Germinal center (tissue), 1 donor: ENCODE measurements around the gene CAMTA1.

Source experiments
- DNase-seq: peaks from one replicate; pipeline ENCODE4 v3.0.0; 2012; ENCODE audit warnings: mixed read lengths, low spot score

CAMTA1 gene

DNA sequence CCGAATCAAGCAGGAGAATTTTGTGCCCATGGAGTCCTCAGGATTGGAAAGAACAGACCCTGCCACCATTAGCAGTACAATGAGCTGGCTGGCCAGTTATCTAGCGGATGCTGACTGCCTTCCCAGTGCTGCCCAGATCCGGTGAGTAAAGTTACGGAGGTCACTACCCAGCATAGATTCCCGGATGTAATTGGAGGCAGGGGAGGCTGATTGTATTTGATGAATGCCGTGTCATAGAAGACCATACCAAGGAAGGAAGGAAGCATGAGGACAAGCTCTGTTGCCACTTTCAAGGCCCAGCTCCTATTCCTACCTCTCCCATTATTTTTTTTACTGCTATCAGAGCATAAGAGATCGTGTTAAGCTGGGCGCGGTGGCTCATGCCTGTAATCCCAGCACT lies 959.6 kb downstream of the CAMTA1 start:
- no peak for DNase-seq

DNA sequence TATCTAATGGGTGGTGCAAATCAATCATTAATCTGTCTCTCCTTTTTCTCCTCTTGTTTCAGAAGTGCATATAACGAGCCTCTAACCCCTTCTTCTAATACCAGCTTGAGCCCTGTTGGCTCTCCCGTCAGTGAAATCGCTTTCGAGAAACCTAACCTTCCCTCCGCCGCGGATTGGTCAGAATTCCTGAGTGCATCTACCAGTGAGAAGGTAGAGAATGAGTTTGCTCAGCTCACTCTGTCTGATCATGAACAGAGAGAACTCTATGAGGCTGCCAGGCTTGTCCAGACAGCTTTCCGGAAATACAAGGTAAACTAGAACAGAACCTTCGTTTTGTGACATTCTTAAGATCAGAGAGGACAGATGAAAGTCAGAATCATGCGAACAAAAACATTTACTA lies 960.5 kb downstream of the CAMTA1 start:
- DNase-seq: no peak

- DNase-seq: no peak
Measured at GRCh38 chr1:7747605-7748004, 962.4 kb downstream of the CAMTA1 start.

DNA sequence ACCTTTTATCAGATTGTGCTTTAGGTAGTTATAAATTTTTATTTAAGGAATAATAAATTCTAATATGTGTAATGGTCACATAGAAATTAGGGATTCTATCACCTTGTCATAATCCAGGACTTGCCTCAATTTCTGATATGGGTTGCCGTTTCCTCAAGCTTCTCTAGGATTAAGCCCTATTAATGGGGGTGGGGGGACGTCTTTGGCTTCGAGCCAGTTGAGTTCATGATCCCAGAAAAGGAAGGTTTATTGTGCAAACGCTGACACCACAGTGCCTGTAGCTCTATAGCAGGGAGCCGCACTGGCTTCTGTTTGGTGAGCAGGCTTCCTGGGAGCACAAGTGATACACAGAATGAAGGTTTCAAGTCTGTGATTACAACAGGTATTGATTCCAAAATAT lies 963.9 kb downstream of the CAMTA1 start:
- DNase-seq: no peak

GRCh38 chr1:7751174-7751573 lies 965.9 kb downstream of the CAMTA1 start:
- DNase-seq: no peak

DNA sequence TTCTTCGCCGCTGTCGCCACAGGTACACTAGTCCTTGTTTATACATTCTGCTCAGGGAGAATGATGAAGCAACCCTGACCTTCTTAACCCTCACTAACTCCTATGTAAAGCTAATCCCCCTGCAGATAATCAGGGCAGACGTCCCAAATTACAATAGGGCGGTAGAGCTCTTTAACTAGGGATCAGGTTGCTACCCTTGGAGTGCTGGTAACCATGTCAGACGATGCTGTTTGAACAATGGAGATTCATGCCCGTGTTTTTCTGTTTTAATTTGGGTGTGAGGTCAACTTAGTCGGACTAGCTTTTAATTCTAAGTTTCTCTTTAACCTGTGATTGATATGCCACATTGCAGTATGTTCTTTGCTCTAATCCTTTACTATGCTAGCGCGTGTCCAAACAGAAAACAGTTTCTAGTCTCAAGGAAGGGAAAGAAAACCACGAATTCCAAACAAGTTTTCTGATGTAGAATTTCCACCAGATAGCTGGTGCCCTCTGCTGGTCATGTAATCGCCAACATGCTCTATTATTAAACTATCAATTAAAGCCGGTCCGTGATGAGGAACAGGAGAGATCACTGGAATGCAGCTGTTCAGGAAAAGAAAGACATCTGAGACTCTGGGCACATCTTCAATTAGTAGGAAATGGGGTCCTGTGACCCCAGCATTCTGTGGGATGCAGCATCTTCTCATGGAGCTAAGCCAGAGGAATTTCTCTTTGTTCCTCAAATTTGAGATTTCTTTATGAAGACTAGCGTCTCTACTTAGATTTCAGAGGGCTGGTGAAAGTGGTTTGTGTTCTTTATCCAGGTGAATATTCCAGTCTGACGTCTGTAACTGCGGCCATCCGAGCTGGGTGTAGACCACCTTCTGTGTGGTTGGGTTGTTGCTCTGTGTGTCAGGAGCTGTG lies 967.5 kb downstream of the CAMTA1 start:
- peak; percentile 42 for DNase-seq

GRCh38 chr1:7753641-7754040 lies 968.4 kb downstream of the CAMTA1 start:
- DNase-seq: no peak

GRCh38 chr1:7754234-7754633 lies 969.0 kb downstream of the CAMTA1 start:
- DNase-seq: no peak

DNA sequence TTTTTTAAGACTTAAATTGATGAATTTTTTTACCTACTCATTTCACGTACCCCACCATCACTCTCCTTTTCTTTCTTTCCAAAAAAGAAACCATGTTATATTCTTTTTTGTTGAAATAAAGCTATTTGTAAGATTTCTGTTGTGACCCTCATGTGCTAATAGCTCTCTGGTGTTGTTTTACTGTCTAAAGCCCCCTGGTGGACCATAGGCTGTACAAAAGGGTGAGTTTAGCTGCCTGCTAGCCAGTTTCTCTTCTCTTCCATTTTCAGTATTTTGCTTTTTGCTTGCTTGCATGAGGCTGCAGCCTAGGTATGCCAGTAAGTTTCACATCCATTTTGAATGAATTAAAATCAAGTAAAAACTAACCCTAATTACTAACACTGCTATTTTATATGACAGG lies 970.2 kb downstream of the CAMTA1 start:
- no peak for DNase-seq

DNA sequence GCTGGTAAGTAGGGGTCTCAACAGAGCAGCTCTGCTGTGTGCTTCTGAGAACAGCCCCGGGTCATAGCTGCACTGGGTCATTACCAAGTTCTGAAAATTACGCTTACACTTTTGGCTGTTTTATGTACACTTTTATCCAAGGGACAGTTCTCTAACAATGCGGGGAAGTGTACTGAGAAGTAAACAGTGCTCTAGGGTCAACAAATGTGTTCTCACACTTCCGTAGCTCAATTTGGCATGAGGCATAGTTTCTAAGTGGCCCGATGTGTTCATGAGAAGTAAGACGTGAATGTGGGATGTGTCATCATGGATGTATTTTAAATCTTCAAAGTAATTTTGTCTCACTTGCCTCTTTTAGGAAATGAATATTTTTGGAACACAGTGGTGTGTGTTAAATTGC lies 975.0 kb downstream of the CAMTA1 start:
- no peak for DNase-seq

DNA sequence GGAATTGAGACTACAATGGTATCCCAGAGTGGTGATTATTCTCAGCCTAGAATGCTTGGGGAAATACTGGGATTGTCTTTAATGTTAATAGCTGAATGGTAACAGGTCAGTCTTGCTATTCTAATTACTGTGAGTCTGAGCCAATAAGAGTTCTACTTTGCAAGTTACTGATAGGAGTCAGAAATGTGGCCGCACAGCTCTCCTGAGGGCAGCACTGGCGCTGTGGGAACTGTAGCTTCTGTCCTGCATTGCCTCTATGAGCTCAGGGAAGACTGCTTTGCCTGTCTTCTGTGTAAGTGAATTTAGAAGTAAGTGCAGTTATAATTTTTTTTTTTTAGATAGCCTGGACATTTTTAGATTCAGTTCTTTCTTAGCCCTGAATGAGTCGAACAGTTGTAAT lies 975.8 kb downstream of the CAMTA1 start:
- no peak for DNase-seq

DNA sequence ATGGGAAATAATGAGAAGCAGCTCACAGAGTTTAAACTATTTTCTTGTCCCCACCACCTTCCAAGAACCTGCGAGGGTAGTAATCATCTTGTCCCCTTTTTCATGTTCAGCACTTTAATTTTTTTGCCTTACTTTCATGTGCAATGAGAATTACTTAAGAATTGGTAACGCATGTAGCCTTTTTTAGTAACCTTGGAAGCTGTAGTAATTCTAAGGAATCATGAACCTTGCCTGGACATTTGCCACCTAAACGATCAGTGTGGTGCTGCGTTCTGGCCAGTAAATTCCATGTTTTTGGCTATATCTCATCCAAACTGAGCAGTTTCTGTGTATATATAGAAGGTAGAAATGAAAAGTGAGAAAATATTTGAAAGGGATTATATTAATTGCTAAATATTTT lies 981.9 kb downstream of the CAMTA1 start:
- DNase-seq: no peak

DNA sequence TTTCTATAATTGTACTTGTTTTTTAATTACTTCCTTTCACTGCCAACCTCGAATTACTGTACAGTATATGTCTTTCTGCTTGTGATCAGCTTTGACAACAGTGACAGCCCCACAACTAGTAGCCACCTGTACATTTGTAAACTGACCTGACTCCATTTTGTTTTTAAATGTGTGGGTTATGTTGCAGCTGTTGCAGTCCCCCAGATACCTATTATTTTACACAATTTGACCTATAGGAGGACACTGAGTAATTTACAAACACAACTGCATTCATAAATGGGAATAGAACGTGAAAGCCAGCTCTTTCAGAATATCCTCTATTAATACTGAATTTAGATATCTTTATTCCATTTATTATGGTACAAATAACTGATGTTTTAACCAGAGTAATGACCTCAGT lies 983.3 kb downstream of the CAMTA1 start:
- DNase-seq: no peak

- no peak for DNase-seq
Measured at GRCh38 chr1:7769673-7770412, 984.6 kb downstream of the CAMTA1 start.

- peak; percentile 13 for DNase-seq
Measured at GRCh38 chr1:7770669-7770996, 985.4 kb downstream of the CAMTA1 start.

DNA sequence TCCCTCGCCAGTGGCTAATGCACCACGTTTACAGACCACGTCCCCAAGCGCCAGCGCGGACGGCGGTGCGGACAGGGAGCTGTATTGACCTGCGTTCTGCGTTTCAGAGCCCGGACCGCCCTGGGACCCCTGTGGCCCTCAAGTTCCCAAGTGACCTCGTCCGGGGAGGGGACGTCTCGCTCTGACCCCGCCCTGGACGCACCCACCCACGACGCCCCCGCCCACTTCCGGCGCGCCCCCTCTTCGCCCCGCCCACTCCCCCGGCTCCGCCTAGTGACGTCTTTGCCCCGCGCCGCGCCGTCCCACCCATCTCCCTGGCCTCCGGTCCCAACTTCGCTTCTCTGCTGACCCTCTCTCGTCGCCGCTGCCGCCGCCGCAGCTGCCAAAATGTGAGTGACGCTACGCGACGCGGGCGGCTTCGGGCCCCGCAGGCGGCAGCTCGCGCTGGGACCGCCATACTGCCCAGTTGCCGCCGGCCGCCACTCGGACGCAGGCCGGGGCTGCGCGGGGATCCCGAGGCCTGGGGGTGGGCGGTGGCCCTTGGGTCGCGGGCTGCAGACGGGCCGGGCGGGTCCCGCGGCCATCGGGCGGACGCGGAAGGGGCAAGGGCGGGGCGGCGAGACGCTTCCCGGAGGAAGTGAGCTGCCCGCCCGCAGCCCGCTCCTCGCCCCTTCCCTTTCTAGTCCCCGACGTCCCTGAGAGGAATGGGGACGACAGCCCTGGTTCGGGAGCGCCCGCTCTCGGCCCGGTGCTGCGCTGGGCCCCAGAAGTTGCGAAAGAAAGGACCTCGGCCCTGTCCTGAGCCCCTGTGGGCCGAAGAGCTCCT lies 986.0 kb downstream of the CAMTA1 start, which contains the start of gene VAMP3:
VAMP3 (plus strand) TSS at position 300 of the 826 bp plus-strand sequence; CDS start at position 388, 88 bp downstream.
- DNase-seq: peak; percentile 95

DNA sequence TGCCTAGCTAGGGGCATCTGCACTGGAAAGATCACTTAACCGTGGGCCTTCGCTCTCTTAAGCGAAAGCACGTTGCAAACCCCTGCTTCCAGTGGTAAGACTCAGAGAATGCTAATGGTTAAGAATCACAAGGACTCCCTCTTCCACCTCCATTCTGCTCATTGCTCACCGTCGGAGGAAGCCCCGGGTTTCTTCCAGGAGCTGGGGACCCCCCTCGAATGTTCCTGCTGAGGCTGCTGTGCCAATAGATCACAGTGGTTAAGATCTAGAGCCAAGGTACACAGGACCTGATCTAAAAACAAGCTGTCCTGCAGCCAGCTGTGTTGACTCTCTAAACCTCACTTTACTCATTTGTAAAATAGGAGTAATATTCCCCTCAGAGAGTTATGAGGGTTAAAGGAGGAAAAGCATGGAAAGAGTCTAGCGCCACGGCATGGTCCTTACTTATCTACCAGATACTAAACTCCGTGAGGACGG lies 986.6 kb downstream of the CAMTA1 start:
- no peak for DNase-seq

GRCh38 chr1:7777591-7777990 lies 992.3 kb downstream of the CAMTA1 start:
- no peak for DNase-seq

GRCh38 chr1:7778133-7778628 lies 992.9 kb downstream of the CAMTA1 start:
- DNase-seq: no peak

GRCh38 chr1:7780976-7781375 lies 995.7 kb downstream of the CAMTA1 start:
- no peak for DNase-seq

DNA sequence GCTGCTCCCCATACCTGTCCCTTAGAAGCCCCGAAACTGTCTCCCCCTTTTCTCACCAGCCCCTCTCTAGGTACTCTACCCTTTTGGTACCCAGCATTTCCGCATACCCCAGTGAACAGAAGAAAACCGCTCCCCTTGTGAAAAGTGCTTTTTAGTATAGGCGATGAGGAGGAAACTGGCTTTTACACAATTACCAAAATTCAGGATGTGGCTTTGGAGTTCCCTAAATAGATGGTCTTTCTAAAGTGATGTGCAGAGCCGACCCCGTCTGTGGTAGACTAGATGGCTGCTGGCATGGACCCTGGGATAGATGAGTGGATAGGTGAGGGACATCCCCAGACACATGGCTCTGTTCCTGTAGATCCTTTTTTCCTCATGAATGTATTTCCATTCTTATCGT lies 996.2 kb downstream of the CAMTA1 start:
- DNase-seq: no peak

DNA sequence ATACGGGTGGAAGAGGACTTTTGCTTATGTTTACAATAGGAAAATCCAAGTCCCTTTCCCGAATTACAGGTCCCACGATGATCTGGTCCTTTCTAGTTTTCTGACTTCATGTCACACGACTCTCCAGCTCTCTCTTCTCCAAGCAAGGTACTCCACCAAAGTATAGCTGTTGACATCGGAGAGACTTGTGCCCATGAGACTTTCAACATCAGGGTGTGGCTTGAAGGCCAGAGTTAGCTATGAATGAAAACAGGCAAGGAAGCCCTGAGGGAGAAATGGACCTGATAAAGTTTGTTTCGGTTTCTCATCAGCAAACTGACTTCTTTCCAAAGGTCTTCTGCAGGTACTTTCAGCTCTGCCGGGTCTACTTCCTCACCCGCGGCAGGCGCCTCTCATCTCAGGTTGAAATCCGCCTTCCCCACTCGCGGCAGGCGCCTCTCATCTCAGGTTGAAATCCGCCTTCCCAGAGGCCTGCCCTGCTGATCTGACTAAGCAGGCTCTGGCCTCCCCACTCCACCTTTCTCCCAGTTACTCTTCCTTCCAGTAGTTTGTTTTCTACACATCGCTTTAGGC lies 996.8 kb downstream of the CAMTA1 start:
- no peak for DNase-seq
